Heart left ventricle (tissue), 13 donors: ENCODE measurements around the gene SOHLH1.

Experiments used
- CTCF ChIP-seq, 12 donors: fragments of 200-600 bp; sonication (generic) in 4 of 12; IDR thresholded peaks; one replicate each; pipeline versions ENCODE4 v1.5.0 to v1.8.0; 2018 to 2022; ENCODE audit warnings: antibody characterized with exemption in 12 of 12, mild to moderate bottlenecking in 5 of 12
- POLR2A ChIP-seq, 2 donors: fragments of 450-650 bp; IDR thresholded peaks; one replicate each; pipeline ENCODE4 v1.6.1; 2017; ENCODE audit warnings: antibody characterized with exemption in 2 of 2, mild to moderate bottlenecking in 2 of 2, moderate library complexity in 2 of 2
- donor health status: ischemic (EF 13 %, LVEDD 7.1; RV severe dilation, severe dysfunction).
- donor health status: DM: no; HTN: yes; CAD: no.
- donor health status: DM: no; HTN: no; CAD: no.
- donor health status: ischemic (EF 25% LVEDD 6.9; RV normal size, moderate dysfunction).
- donor health status: ischemic (EF 25% LVEDD 5.7; RV mildly dilated, moderate dysfunction).
- donor health status: ischemic (EF 35%, LVEDD 5.7; RV mildly dilated, moderate dysfunction).
- donor health status: nonischemic (EF 11% LVEDD 7.7; RV severe dilation, severe dysfunction).
- donor health status: DM: yes; HTN: yes; CAD: no.
- donor health status: PGD.
- donor health status: ischemic (EF 29% LVEDD 5.4; RV normal size, mild dysfunction).
- donor health status: nonischemic (EF 23%, LVEDD 6.1; RV moderate dilation, normal function).

DNA sequence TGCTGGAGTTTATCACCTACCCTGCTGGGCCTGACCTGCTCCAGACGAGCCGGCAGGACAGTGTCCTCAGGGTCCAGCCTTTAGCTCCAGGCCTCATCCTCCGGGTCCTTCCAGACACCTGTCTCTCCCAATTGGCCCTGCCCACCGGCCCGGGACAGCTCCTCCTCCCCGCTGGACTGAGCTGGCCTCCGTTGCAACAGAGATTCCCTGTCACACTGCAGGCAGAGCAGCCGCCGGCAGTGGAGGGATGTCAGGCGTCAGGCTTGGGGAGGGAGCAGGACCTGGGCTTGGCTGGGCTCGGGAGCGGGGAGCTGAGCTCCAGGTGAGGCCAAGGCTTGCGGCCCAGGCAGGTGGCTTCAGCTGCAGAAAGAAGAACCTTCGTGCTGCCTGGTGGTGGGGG is 4.4 kb upstream of the SOHLH1 start:
- no peak for TF ChIP-seq CTCF (IDR thresholded peaks at IDR 0.05)
- no peak for TF ChIP-seq POLR2A (IDR thresholded peaks at IDR 0.05)
